ENCODE results near the gene TXNRD3. TPM values are rescaled to one million over a fixed set of nuclear protein-coding genes. Genes with fewer than 3 reads are reported as not detected.

Gene TXNRD3
- total RNA-seq, 1 experiment from 2014 or later, result 7.8 TPM

GRCh38 chr3:126678693-126679317 lies 23.9 kb upstream of the TXNRD3 start:
- H3K9me2 ChIP-seq (replicated peaks; ENCODE audit: low read length), result no peaks in the 10 kb centered on the region
- POLR2A ChIA-PET (ENCODE audit: unreplicated experiment), result no interaction called here
- no peaks in the 10 kb centered on the region for H3K79me2 ChIP-seq (ENCODE audit: low read length)
- no peaks in the 10 kb centered on the region for H4K20me1 ChIP-seq (ENCODE audit: low read length)
- TF ChIP-seq CTCF (conservative IDR thresholded peaks at IDR 0.05; ENCODE audit: low read depth, low read length) (no peak), EZH2 (IDR thresholded peaks at IDR 0.05; ENCODE audit: low read length, unreplicated experiment) (no peak), EZH2phosphoT487 (IDR thresholded peaks at IDR 0.05; ENCODE audit: borderline replicate concordance, low read length) (no peak)
- CTCF ChIA-PET, result no interaction called here
- H2AFZ ChIP-seq (ENCODE audit: low read length), result peak overlapping the region; percentile 61; the same call in 1 of the 2 replicates
- H3K36me3 ChIP-seq (ENCODE audit: low read depth, low read length), result no peaks in the 10 kb centered on the region
- intact Hi-C loops (cut with micrococcal nuclease), result loop anchor here (5.0 kb wide), 3 partner anchors 303 to 868 kb away; partner anchors contain the start of gene PLXNA1
- no peak overlapping the region for H3K9ac ChIP-seq (ENCODE audit: low read length)
- no TSS peak for BruUV-seq (replicated peaks)
- H3F3A ChIP-seq (ENCODE audit: low read length, unreplicated experiment), result no peaks in the 10 kb centered on the region
- H3K27me3 ChIP-seq (ENCODE audit: low read length), result no peaks in the 10 kb centered on the region
- DNase-seq, result no peak
- no peaks in the 10 kb centered on the region for H3K9me3 ChIP-seq (ENCODE audit: low read length)
- no peak; the same call in 1 of the 2 replicates for ATAC-seq
- H3K27ac ChIP-seq (ENCODE audit: low read length), result no peak overlapping the region
- H3K4me3 ChIP-seq (ENCODE audit: low read length), result no peak overlapping the region
- H3K4me1 ChIP-seq (ENCODE audit: insufficient read depth, low read length), result no peaks in the 10 kb centered on the region; the same call in 1 of the 2 replicates
- peak overlapping the region; percentile 61; the same call in 1 of the 2 replicates for H3K4me2 ChIP-seq (ENCODE audit: low read length)

GRCh38 chr3:126677862-126678503 lies 23.1 kb upstream of the TXNRD3 start:
- Histone ChIP-seq H3K36me3 (ENCODE audit: low read depth, low read length) (no peaks in the 10 kb centered on the region), H3K4me2 (ENCODE audit: low read length) (no peak overlapping the region), H3K27me3 (ENCODE audit: low read length) (no peaks in the 10 kb centered on the region), H3K27ac (ENCODE audit: low read length) (no peak overlapping the region), H3K4me3 (ENCODE audit: low read length) (no peak overlapping the region), H3K4me1 (ENCODE audit: insufficient read depth, low read length) (no peaks in the 10 kb centered on the region; the same call in 1 of the 2 replicates), H3K9ac (ENCODE audit: low read length) (no peak overlapping the region), H2AFZ (ENCODE audit: low read length) (no peak overlapping the region), H3K9me2 (replicated peaks; ENCODE audit: low read length) (no peaks in the 10 kb centered on the region), H3F3A (ENCODE audit: low read length, unreplicated experiment) (no peaks in the 10 kb centered on the region), H3K79me2 (ENCODE audit: low read length) (no peaks in the 10 kb centered on the region), H3K9me3 (ENCODE audit: low read length) (no peaks in the 10 kb centered on the region), H4K20me1 (ENCODE audit: low read length) (no peaks in the 10 kb centered on the region)
- CTCF ChIA-PET, result no interaction called here
- intact Hi-C loops (cut with micrococcal nuclease), result loop anchor here (5.0 kb wide), 3 partner anchors 304 to 869 kb away; partner anchors contain the start of gene PLXNA1
- DNase-seq (no peak), ATAC-seq (no peak)
- POLR2A ChIA-PET (ENCODE audit: unreplicated experiment), result no interaction called here
- TF ChIP-seq EZH2 (IDR thresholded peaks at IDR 0.05; ENCODE audit: low read length, unreplicated experiment) (no peak), EZH2phosphoT487 (IDR thresholded peaks at IDR 0.05; ENCODE audit: borderline replicate concordance, low read length) (no peak), CTCF (conservative IDR thresholded peaks at IDR 0.05; ENCODE audit: low read depth, low read length) (no peak)
- BruUV-seq (replicated peaks), result no TSS peak

Measured in PC-3 (cell line).